ENCODE results near the gene SPRY4.

The SPRY4 gene

DNA sequence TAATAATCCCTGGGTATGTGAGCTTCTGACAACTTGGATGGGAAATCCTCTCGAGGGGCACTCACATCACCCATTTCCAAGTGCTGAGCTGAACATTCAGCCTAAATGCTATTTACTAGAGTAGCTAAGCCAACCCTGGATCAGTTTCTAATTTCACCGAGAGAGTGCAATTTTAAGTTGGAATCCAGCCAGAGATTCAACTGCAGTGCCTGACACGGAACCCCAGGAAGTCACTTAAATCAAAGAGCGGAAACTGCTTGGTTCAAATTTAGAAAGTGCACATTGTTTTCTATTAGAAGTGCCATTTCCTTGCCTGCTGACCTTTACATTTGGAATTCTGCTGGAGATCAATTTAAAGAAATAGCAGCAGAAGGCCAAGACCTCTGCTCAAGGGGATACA lies 8.8 kb downstream of the SPRY4 start:
- in situ Hi-C loops (cut with MboI; ENCODE audit: low sequenced_read_pairs) = no loop called here
- Histone ChIP-seq H3K9me3 (no peaks in the 10 kb centered on the region), H3K4me1 (no peaks in the 10 kb centered on the region), H3K36me3 (replicated peaks) (no peaks in the 10 kb centered on the region), H3K4me3 (no peak overlapping the region), H3K27me3 (ENCODE audit: low read depth) (no peaks in the 10 kb centered on the region)
- no peak for DNase-seq (ENCODE audit: low spot score in 2 of 2)

DNA sequence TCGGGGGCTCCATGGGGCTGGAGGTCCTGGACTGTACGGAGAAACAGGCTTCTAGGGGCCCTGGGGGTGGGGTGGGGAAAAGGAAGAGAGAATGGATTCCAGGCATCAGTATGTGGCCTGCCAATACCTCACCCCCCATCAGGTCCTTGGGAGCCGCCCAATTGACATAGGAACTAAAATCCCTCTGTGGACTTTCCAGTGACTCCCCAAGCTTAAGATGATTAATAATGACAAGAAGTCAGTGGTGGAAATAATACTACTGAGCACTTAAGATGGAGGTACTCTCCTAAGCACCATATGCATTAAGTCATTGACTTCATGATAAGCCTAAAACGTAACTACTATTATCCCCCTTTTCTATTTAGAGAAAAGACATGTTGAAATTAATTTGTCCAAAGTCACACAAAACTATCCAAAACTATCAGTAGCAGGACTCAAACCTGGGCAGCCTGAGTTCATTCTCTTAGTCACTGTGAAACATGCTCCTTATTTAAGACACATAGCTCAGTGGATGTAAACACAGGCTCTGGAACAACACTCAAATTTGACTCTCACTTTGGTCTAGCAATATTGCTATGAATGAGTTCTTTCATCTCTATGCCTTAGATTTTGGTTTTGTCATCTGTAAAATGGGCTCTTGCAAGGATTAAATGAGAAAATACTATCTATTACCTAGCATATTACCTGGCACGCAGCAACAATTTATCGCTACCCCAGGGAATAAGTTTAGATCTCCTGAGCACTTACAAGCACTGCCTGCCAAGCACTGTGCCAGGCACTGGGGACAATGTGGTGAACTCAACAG lies 9.5 kb downstream of the SPRY4 start:
- no peak for DNase-seq (ENCODE audit: low spot score in 2 of 2)
- H3K36me3 ChIP-seq (replicated peaks) = no peaks in the 10 kb centered on the region
- H3K27me3 ChIP-seq (ENCODE audit: low read depth) = no peaks in the 10 kb centered on the region
- in situ Hi-C loops (cut with MboI; ENCODE audit: low sequenced_read_pairs) = no loop called here
- no peak overlapping the region for H3K4me3 ChIP-seq
- H3K4me1 ChIP-seq = no peaks in the 10 kb centered on the region
- H3K9me3 ChIP-seq = no peaks in the 10 kb centered on the region

DNA sequence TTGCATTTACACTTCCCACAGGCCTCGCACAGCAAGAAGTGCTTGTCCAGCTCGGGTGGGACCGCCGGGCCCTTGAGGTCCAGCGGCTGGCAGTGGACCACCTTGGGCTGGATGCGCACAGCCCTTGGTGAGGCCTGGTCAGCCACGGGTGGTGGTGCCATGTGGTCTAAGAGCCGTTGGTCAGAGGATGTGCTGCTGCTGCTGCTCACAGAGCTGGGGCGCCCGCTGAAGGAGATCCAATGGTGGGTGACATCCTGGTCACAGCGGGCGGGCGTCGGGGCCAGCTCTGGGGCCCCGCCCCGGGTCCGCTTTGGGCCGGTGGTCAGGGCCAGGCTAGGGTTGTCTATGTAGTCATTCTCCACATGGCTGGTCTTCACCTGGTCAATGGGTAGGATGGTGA lies 10.2 kb downstream of the SPRY4 start:
- no peak for DNase-seq (ENCODE audit: low spot score in 2 of 2)
- Histone ChIP-seq H3K27me3 (ENCODE audit: low read depth) (no peaks in the 10 kb centered on the region), H3K36me3 (replicated peaks) (no peaks in the 10 kb centered on the region), H3K9me3 (no peaks in the 10 kb centered on the region), H3K4me1 (no peaks in the 10 kb centered on the region), H3K4me3 (no peak overlapping the region)
- in situ Hi-C loops (cut with MboI; ENCODE audit: low sequenced_read_pairs) = no loop called here

- no peak for DNase-seq (ENCODE audit: low spot score in 2 of 2)
- in situ Hi-C loops (cut with MboI; ENCODE audit: low sequenced_read_pairs) = no loop called here
- no peaks in the 10 kb centered on the region for H3K36me3 ChIP-seq (replicated peaks)
- H3K9me3 ChIP-seq = no peaks in the 10 kb centered on the region
- no peaks in the 10 kb centered on the region for H3K4me1 ChIP-seq
- no peak overlapping the region for H3K4me3 ChIP-seq
- no peaks in the 10 kb centered on the region for H3K27me3 ChIP-seq (ENCODE audit: low read depth)
Observed at GRCh38 chr5:142314109-142314508, 10.7 kb downstream of the SPRY4 start.

- in situ Hi-C loops (cut with MboI; ENCODE audit: low sequenced_read_pairs) = no loop called here
- DNase-seq (ENCODE audit: low spot score in 2 of 2) = no peak
- Histone ChIP-seq H3K4me3 (no peak overlapping the region), H3K27me3 (ENCODE audit: low read depth) (no peaks in the 10 kb centered on the region), H3K36me3 (replicated peaks) (no peaks in the 10 kb centered on the region), H3K9me3 (no peaks in the 10 kb centered on the region), H3K4me1 (no peaks in the 10 kb centered on the region)
Observed at GRCh38 chr5:142313682-142314081, 11.1 kb downstream of the SPRY4 start.

GRCh38 chr5:142313275-142313674 lies 11.5 kb downstream of the SPRY4 start:
- H3K9me3 ChIP-seq = no peaks in the 10 kb centered on the region
- no peak for DNase-seq (ENCODE audit: low spot score in 2 of 2)
- no peaks in the 10 kb centered on the region for H3K27me3 ChIP-seq (ENCODE audit: low read depth)
- no peaks in the 10 kb centered on the region for H3K36me3 ChIP-seq (replicated peaks)
- no peak overlapping the region for H3K4me3 ChIP-seq
- in situ Hi-C loops (cut with MboI; ENCODE audit: low sequenced_read_pairs) = no loop called here
- H3K4me1 ChIP-seq = no peaks in the 10 kb centered on the region

GRCh38 chr5:142312399-142312798 lies 12.4 kb downstream of the SPRY4 start:
- H3K4me1 ChIP-seq = no peaks in the 10 kb centered on the region
- in situ Hi-C loops (cut with MboI; ENCODE audit: low sequenced_read_pairs) = no loop called here
- H3K36me3 ChIP-seq (replicated peaks) = no peaks in the 10 kb centered on the region
- no peak for DNase-seq (ENCODE audit: low spot score in 2 of 2)
- H3K4me3 ChIP-seq = no peak overlapping the region
- no peaks in the 10 kb centered on the region for H3K9me3 ChIP-seq
- no peaks in the 10 kb centered on the region for H3K27me3 ChIP-seq (ENCODE audit: low read depth)

DNA sequence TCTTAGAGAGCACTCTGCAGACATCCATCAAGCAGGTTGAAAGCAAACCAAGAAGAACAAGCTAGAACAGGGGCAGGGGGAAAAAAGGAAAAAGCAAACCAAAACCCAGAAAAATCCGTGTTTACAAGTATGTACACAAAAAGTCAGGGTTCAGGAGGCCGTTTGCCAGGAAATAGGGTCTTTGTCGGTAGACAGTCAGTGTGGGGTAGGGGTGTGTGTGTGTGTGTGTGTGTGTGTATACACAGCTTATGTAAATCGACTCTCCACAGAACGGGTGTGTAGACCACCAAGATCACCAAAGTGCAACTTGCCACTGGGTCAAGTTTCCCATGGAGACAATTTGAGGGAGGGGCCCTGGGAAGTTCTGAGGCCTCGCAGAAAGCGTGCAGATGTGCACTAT lies 13.1 kb downstream of the SPRY4 start:
- in situ Hi-C loops (cut with MboI; ENCODE audit: low sequenced_read_pairs) = no loop called here
- Histone ChIP-seq H3K36me3 (replicated peaks) (no peaks in the 10 kb centered on the region), H3K4me3 (no peak overlapping the region), H3K9me3 (no peaks in the 10 kb centered on the region), H3K4me1 (no peaks in the 10 kb centered on the region), H3K27me3 (ENCODE audit: low read depth) (no peaks in the 10 kb centered on the region)
- no peak for DNase-seq (ENCODE audit: low spot score in 2 of 2)

DNA sequence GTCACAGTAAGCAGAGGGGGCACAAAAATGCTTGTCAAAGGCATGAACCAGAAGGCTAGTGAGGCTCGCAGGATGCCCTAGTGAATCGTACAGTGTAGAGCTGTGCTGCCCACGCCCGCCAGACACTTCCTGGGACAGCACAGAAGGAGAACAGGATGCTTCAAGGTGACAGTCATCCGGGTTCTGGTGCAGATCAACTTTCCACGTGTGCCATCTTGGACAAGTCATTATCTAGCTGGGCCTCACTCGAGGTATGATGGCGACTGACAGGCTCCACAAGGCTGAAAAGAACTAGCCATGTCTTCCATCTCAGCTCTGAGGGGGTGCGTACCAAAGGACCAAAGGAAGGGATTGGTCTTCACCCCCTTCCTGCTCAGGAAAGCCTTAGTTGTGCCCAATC lies 14.0 kb downstream of the SPRY4 start:
- Histone ChIP-seq H3K27me3 (ENCODE audit: low read depth) (no peaks in the 10 kb centered on the region), H3K36me3 (replicated peaks) (no peaks in the 10 kb centered on the region), H3K4me3 (no peak overlapping the region), H3K4me1 (no peaks in the 10 kb centered on the region), H3K9me3 (no peaks in the 10 kb centered on the region)
- in situ Hi-C loops (cut with MboI; ENCODE audit: low sequenced_read_pairs) = no loop called here
- DNase-seq (ENCODE audit: low spot score in 2 of 2) = no peak

- H3K4me1 ChIP-seq = no peaks in the 10 kb centered on the region
- no peak for DNase-seq (ENCODE audit: low spot score in 2 of 2)
- H3K4me3 ChIP-seq = no peak overlapping the region
- in situ Hi-C loops (cut with MboI; ENCODE audit: low sequenced_read_pairs) = no loop called here
- H3K27me3 ChIP-seq (ENCODE audit: low read depth) = no peaks in the 10 kb centered on the region
- no peaks in the 10 kb centered on the region for H3K9me3 ChIP-seq
- H3K36me3 ChIP-seq (replicated peaks) = no peaks in the 10 kb centered on the region
Observed at GRCh38 chr5:142309747-142310318, 15.0 kb downstream of the SPRY4 start.

- Histone ChIP-seq H3K36me3 (replicated peaks) (no peaks in the 10 kb centered on the region), H3K9me3 (no peaks in the 10 kb centered on the region), H3K4me3 (no peak overlapping the region), H3K4me1 (no peaks in the 10 kb centered on the region), H3K27me3 (ENCODE audit: low read depth) (no peaks in the 10 kb centered on the region)
- in situ Hi-C loops (cut with MboI; ENCODE audit: low sequenced_read_pairs) = no loop called here
- DNase-seq (ENCODE audit: low spot score in 2 of 2) = no peak
Observed at GRCh38 chr5:142308358-142308757, 16.5 kb downstream of the SPRY4 start.

GRCh38 chr5:142307146-142307890 lies 17.5 kb downstream of the SPRY4 start:
- Histone ChIP-seq H3K36me3 (replicated peaks) (no peaks in the 10 kb centered on the region), H3K27me3 (ENCODE audit: low read depth) (no peaks in the 10 kb centered on the region), H3K9me3 (no peaks in the 10 kb centered on the region), H3K4me3 (no peak overlapping the region), H3K4me1 (no peaks in the 10 kb centered on the region)
- DNase-seq (ENCODE audit: low spot score in 2 of 2) = no peak
- in situ Hi-C loops (cut with MboI; ENCODE audit: low sequenced_read_pairs) = no loop called here

DNA sequence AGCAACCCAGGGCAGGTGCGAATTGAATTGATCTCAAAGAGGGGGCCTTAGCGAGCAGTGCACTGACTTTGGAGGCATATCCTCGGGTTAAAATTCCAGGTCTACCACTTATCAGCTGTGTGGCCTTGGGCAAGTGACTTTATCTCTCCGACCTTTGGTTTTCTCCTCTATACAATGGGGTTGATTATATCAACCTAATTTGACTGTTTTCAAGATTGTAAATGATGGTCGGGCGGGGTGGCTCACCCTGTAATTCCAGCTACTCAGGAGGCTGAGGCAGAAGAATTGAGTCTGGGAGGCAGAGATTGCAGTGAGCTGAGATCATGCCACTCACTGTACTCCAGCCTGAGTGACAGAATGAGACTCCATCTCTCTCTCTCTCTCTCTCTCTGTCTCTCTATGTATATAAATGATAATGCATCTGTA lies 18.7 kb downstream of the SPRY4 start:
- DNase-seq (ENCODE audit: low spot score in 2 of 2) = no peak
- H3K9me3 ChIP-seq = no peaks in the 10 kb centered on the region
- H3K36me3 ChIP-seq (replicated peaks) = no peaks in the 10 kb centered on the region
- H3K27me3 ChIP-seq (ENCODE audit: low read depth) = no peaks in the 10 kb centered on the region
- in situ Hi-C loops (cut with MboI; ENCODE audit: low sequenced_read_pairs) = no loop called here
- no peaks in the 10 kb centered on the region for H3K4me1 ChIP-seq
- H3K4me3 ChIP-seq = no peak overlapping the region

DNA sequence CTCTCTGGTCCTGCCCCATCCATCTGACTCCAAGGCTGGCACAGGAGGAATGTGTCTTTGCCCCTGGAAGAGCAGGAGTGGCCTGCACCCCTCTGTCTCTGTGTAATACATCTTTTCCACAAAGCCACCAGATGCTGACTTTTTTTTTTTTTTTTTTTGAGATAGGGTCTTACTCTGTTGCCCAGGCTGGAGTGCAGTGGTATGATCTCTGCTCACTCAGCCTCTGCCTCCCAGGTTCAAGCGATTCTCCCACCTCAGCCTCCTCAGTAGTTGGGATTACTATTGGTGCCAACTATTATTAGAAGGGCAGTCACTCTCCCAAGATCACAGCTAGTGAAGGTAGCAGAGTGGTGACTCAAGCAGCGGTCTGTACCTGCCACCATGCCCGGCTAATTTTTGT lies 19.6 kb downstream of the SPRY4 start:
- H3K9me3 ChIP-seq = no peaks in the 10 kb centered on the region
- in situ Hi-C loops (cut with MboI; ENCODE audit: low sequenced_read_pairs) = no loop called here
- no peak for DNase-seq (ENCODE audit: low spot score in 2 of 2)
- H3K4me3 ChIP-seq = no peak overlapping the region
- no peaks in the 10 kb centered on the region for H3K36me3 ChIP-seq (replicated peaks)
- H3K27me3 ChIP-seq (ENCODE audit: low read depth) = no peaks in the 10 kb centered on the region
- no peaks in the 10 kb centered on the region for H3K4me1 ChIP-seq

All from HAP-1 (cell line).